Activated T-cell treated with anti-CD3 and anti-CD28 coated beads, Interleukin-2, amount 50 U/mL, for 72 hours (primary cell): ENCODE results near the gene SECTM1. TPM values are rescaled to one million over a fixed set of nuclear protein-coding genes. Genes with fewer than 3 reads are reported as not detected.

ENCODE experiments used
- ATAC-seq, 2 donors: fragments of 150-1000 bp; cut with Tn5 transposase; replicated peaks in 1 of 2; 2 replicates each; pipeline ENCODE4 v1.10.0; 2021; ENCODE audit warnings: moderate library complexity in 2 of 2, mild to moderate bottlenecking in 1 of 2
- DNase-seq, 2 donors: peaks; one replicate each; pipeline ENCODE4 v3.0.0; 2021 to 2022; ENCODE audit warnings: mixed read lengths in 1 of 2
- H3K27ac Mint-ChIP-seq: one replicate; pipeline ENCODE4 v1.8.0; 2022; ENCODE audit warnings: mild to moderate bottlenecking, moderate library complexity, mixed read lengths
- H3K27me3 Mint-ChIP-seq: one replicate; pipeline ENCODE4 v1.8.0; 2022; ENCODE audit warnings: low read depth, mixed read lengths
- H3K36me3 Mint-ChIP-seq, 2 donors: one replicate each; pipeline ENCODE4 v1.8.0; 2022; ENCODE audit warnings: mixed read lengths in 2 of 2, mild to moderate bottlenecking in 1 of 2; ENCODE audit not compliant: insufficient read depth in 2 of 2
- H3K4me1 Mint-ChIP-seq: one replicate; pipeline ENCODE4 v1.8.0; 2022; ENCODE audit warnings: low read depth, mixed read lengths
- H3K4me3 Mint-ChIP-seq, 2 donors: one replicate each; pipeline ENCODE4 v1.8.0; 2022; ENCODE audit warnings: mild to moderate bottlenecking in 2 of 2, mixed read lengths in 2 of 2, moderate library complexity in 2 of 2
- H3K9me3 Mint-ChIP-seq, 2 donors: one replicate each; pipeline ENCODE4 v1.8.0; 2022; ENCODE audit warnings: mixed read lengths in 2 of 2
- total RNA-seq, 2 donors: library from RNA; stranded (reverse); gene quantifications; one replicate each; pipeline ENCODE4 v1.2.3, GENCODE V29; 2022

Gene SECTM1
- total RNA-seq, 2 donors from 2014 or later = 3.3 to 12.6 TPM

- DNase-seq (peak in 1 of 2 donors; percentile 44), ATAC-seq (peak; percentile 15 to 16)
- Mint-ChIP-seq H3K4me3 (no peak overlapping the region), H3K36me3 (peaks cover 13 to 34% of the 10 kb centered on the region in 2 donors), H3K27me3 (no peaks in the 10 kb centered on the region), H3K9me3 (no peaks in the 10 kb centered on the region), H3K27ac (peak overlapping the region; percentile 89), H3K4me1 (peaks cover 13% of the 10 kb centered on the region)
These were observed 16.7 kb downstream of the SECTM1 start for GRCh38 chr17:82316651-82317393.

GRCh38 chr17:82315703-82316358 lies 17.7 kb downstream of the SECTM1 start:
- no peaks in the 10 kb centered on the region for H3K9me3 Mint-ChIP-seq
- peak overlapping the region; percentile 49 for H3K27ac Mint-ChIP-seq
- peaks cover 13% of the 10 kb centered on the region for H3K4me1 Mint-ChIP-seq
- H3K4me3 Mint-ChIP-seq = no peak overlapping the region
- DNase-seq (peak; percentile 61 to 64), ATAC-seq (peak; percentile 47 to 51)
- no peaks in the 10 kb centered on the region for H3K27me3 Mint-ChIP-seq
- H3K36me3 Mint-ChIP-seq = peaks cover 10 to 30% of the 10 kb centered on the region in 2 donors

GRCh38 chr17:82314727-82315605 lies 18.6 kb downstream of the SECTM1 start:
- no peak for ATAC-seq
- peak overlapping the region; percentile 57 for H3K27ac Mint-ChIP-seq
- H3K27me3 Mint-ChIP-seq = no peaks in the 10 kb centered on the region
- no peak for DNase-seq
- H3K36me3 Mint-ChIP-seq = peaks cover 10 to 30% of the 10 kb centered on the region in 2 donors
- no peaks in the 10 kb centered on the region for H3K9me3 Mint-ChIP-seq
- peaks cover 18% of the 10 kb centered on the region for H3K4me1 Mint-ChIP-seq
- H3K4me3 Mint-ChIP-seq = no peak overlapping the region

GRCh38 chr17:82314012-82314726 lies 19.4 kb downstream of the SECTM1 start:
- Mint-ChIP-seq H3K27me3 (no peaks in the 10 kb centered on the region), H3K36me3 (peaks cover 10 to 30% of the 10 kb centered on the region in 2 donors), H3K27ac (peak overlapping the region; percentile 57), H3K9me3 (no peaks in the 10 kb centered on the region), H3K4me3 (no peak overlapping the region), H3K4me1 (peaks cover 19% of the 10 kb centered on the region)
- ATAC-seq (no peak), DNase-seq (no peak)

- DNase-seq (no peak), ATAC-seq (no peak)
- H3K27me3 Mint-ChIP-seq = no peaks in the 10 kb centered on the region
- no peak overlapping the region for H3K4me3 Mint-ChIP-seq
- peaks cover 19% of the 10 kb centered on the region for H3K4me1 Mint-ChIP-seq
- H3K27ac Mint-ChIP-seq = peak overlapping the region; percentile 85
- H3K9me3 Mint-ChIP-seq = no peaks in the 10 kb centered on the region
- peaks cover 15 to 30% of the 10 kb centered on the region in 2 donors for H3K36me3 Mint-ChIP-seq
These were observed 20.2 kb downstream of the SECTM1 start for GRCh38 chr17:82313195-82314011.

- ATAC-seq (no peak), DNase-seq (no peak)
- no peak overlapping the region for H3K4me3 Mint-ChIP-seq
- no peak overlapping the region for H3K27ac Mint-ChIP-seq
- H3K4me1 Mint-ChIP-seq = peaks cover 28% of the 10 kb centered on the region
- H3K27me3 Mint-ChIP-seq = no peaks in the 10 kb centered on the region
- peaks cover under 1 to 3% of the 10 kb centered on the region in 2 donors for H3K9me3 Mint-ChIP-seq
- H3K36me3 Mint-ChIP-seq = peaks cover 20 to 31% of the 10 kb centered on the region in 2 donors
These were observed 21.6 kb downstream of the SECTM1 start for GRCh38 chr17:82311971-82312370.

GRCh38 chr17:82310877-82311276 lies 22.7 kb downstream of the SECTM1 start:
- Mint-ChIP-seq H3K4me1 (peaks cover 39% of the 10 kb centered on the region), H3K36me3 (peaks cover 17 to 25% of the 10 kb centered on the region in 2 donors), H3K4me3 (no peak overlapping the region), H3K27ac (no peak overlapping the region), H3K27me3 (no peaks in the 10 kb centered on the region), H3K9me3 (peaks cover 4 to 6% of the 10 kb centered on the region in 2 donors)
- DNase-seq (no peak), ATAC-seq (no peak)

GRCh38 chr17:82309656-82310570 lies 23.7 kb downstream of the SECTM1 start:
- H3K27ac Mint-ChIP-seq = peak overlapping the region; percentile 21

GRCh38 chr17:82305727-82306300 lies 27.8 kb downstream of the SECTM1 start:
- DNase-seq (no peak), ATAC-seq (no peak)
- Mint-ChIP-seq H3K4me3 (peak overlapping the region; percentile 76 to 83), H3K9me3 (peaks cover 4 to 6% of the 10 kb centered on the region in 2 donors), H3K4me1 (peaks cover 71% of the 10 kb centered on the region), H3K36me3 (peaks cover 7 to 17% of the 10 kb centered on the region in 2 donors), H3K27me3 (no peaks in the 10 kb centered on the region), H3K27ac (peak overlapping the region; percentile 99)

More at GRCh38 chr17:82309656-82310570, 23.7 kb downstream of the SECTM1 start:
- DNase-seq (no peak), ATAC-seq (no peak)
- Mint-ChIP-seq H3K27me3 (no peaks in the 10 kb centered on the region), H3K9me3 (peaks cover 4 to 6% of the 10 kb centered on the region in 2 donors), H3K4me1 (peaks cover 49% of the 10 kb centered on the region), H3K4me3 (no peak overlapping the region), H3K36me3 (peaks cover 15 to 19% of the 10 kb centered on the region in 2 donors)

- H3K36me3 Mint-ChIP-seq = peaks cover 7 to 18% of the 10 kb centered on the region in 2 donors
- H3K27me3 Mint-ChIP-seq = no peaks in the 10 kb centered on the region
- peak overlapping the region; percentile 72 to 76 for H3K4me3 Mint-ChIP-seq
- DNase-seq (no peak), ATAC-seq (no peak)
- H3K27ac Mint-ChIP-seq = peak overlapping the region; percentile 99
- peaks cover 75% of the 10 kb centered on the region for H3K4me1 Mint-ChIP-seq
- peaks cover 4 to 6% of the 10 kb centered on the region in 2 donors for H3K9me3 Mint-ChIP-seq
These were observed 28.5 kb downstream of the SECTM1 start for GRCh38 chr17:82304826-82305726.
